HepG2 (cell line): Measurements from ENCODE around the gene TMEM214. TPM values are rescaled to one million over a fixed set of nuclear protein-coding genes. Genes with fewer than 3 reads are reported as not detected.

Experiments used
- ASH2L ChIP-seq: fragments of 300-600, 200-600 bp; sonication (generic); IDR thresholded peaks from 2 replicates; pipeline ENCODE4 v1.7.0; 2017; ENCODE audit warnings: low read depth, mild to moderate bottlenecking, moderate library complexity, mixed read lengths, low read length; ENCODE audit not compliant: insufficient read length
- PAF1 ChIP-seq: IDR thresholded peaks from 2 replicates; pipeline ENCODE4 v1.6.1; 2016; ENCODE audit warnings: missing genetic modification reagents, missing compliant biosample characterization
- RELA ChIP-seq: sonication (generic); formaldehyde crosslinking; IDR thresholded peaks from 2 replicates; pipeline ENCODE4 v1.4.0; 2020; ENCODE audit warnings: missing genetic modification reagents
- THRA ChIP-seq: sonication (generic); formaldehyde crosslinking; IDR thresholded peaks from 2 replicates; pipeline ENCODE4 v1.4.0; 2020; ENCODE audit warnings: missing genetic modification reagents, borderline replicate concordance
- ZNF275 ChIP-seq: sonication (generic); formaldehyde crosslinking; IDR thresholded peaks from 2 replicates; pipeline ENCODE4 v1.8.0; 2022; ENCODE audit warnings: missing genetic modification reagents, mild to moderate bottlenecking, inconsistent platforms, borderline replicate concordance
- ZNF432 ChIP-seq: sonication (generic); formaldehyde crosslinking; IDR thresholded peaks from 2 replicates; pipeline ENCODE4 v1.5.0; 2020; ENCODE audit warnings: missing genetic modification reagents, mild to moderate bottlenecking, borderline replicate concordance
- ZSCAN5A ChIP-seq: sonication (generic); formaldehyde crosslinking; IDR thresholded peaks from 2 replicates; pipeline ENCODE4 v1.8.0; 2022; ENCODE audit warnings: mild to moderate bottlenecking, missing genetic modification reagents, borderline replicate concordance
- polyA plus RNA-seq, 8 experiments: library from polyadenylated mRNA; depleted of rRNA in 3 of 8; stranded (reverse) in 7 of 8; unstranded in 1 of 8; fragments of >200 nt; fragmentation: Illumina TruSeq in 4 of 8; extraction: Trizol in 4 of 8; gene quantifications; 2 replicates each; pipeline versions ENCODE4 v1.2.1 to v1.2.3, GENCODE V29; 2011 to 2016; ENCODE audit warnings: low read depth in 4 of 8, missing spikeins in 1 of 8, mixed read lengths in 1 of 8; ENCODE audit not compliant: insufficient read depth in 1 of 8
- total RNA-seq, 5 experiments: library from RNA; depleted of rRNA; stranded (reverse); fragments of >200 nt; fragmentation: Illumina TruSeq; extraction: Trizol; gene quantifications; 2 replicates each; pipeline ENCODE4 v1.2.3, GENCODE V29; 2016; ENCODE audit warnings: low read depth in 1 of 5
- TF ChIP-seq, protein P1 (sequence below): sonication (generic); formaldehyde crosslinking; conservative IDR thresholded peaks from 2 replicates; pipeline ENCODE4 v1.4.0; 2020; ENCODE audit warnings: missing genetic modification reagents
- TF ChIP-seq, protein P2 (sequence below): sonication (generic); formaldehyde crosslinking; IDR thresholded peaks from 2 replicates; pipeline ENCODE4 v1.5.1; 2020; ENCODE audit warnings: mild to moderate bottlenecking, missing genetic modification reagents, borderline replicate concordance

TMEM214 gene
- total and polyA plus RNA-seq, 2 of the 13 experiments (the other 11 are each of a cell fraction or from before 2014, with no cell fraction given), result 58.3 to 132 TPM

DNA sequence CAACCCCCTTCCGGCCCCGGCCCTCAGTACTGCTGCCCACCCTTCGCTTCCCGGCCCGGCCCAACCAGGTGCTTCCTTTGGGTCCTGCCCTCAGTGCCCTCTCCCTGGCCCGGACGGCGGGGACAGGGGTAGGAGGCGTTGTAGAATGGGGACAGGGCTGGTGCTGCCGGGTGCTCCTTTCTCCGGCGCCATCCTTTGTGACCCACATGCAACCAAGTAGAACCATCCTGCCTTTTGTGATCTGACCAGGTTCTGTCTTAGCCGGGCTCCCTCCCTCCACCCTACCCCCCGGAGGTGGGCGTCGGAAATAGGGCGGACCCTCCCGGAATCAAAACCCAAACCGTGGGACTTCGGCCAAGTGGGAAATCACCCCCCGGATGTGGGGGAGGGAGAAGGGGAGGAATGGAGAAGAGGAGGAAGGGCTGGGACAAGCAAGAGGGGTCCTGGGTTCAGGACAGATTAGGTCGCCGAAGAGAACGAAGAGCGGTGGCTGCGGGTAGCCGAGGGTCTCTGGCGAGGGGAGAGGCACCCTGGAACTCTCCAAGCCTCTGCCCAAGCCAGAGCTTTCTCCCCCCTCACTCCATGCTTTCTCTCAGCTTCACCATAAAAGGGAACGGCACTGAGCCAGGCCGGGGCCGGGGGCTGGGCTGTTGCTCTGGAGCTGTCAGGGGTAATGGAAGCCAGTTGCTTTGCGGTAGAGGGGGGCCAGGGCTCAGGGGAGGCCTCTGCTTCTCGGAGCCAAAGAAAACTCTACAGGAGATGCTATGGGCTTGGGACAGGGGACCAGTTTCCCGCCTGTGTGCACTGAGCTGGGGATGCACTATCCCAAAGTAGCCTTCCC is 39.4 kb downstream of the TMEM214 start (continued):
- TF ChIP-seq ZNF275 (CRISPR knock-in tag), result 0 out of 2 replicates have a peak, but pooled peaks have one; percentile 57
- TF ChIP-seq RELA (CRISPR knock-in tag), result peak; percentile 87; the same call in 1 of the 2 replicates
- TF ChIP-seq PAF1 (CRISPR knock-in tag), result no peak
- TF ChIP-seq, protein P1, sequence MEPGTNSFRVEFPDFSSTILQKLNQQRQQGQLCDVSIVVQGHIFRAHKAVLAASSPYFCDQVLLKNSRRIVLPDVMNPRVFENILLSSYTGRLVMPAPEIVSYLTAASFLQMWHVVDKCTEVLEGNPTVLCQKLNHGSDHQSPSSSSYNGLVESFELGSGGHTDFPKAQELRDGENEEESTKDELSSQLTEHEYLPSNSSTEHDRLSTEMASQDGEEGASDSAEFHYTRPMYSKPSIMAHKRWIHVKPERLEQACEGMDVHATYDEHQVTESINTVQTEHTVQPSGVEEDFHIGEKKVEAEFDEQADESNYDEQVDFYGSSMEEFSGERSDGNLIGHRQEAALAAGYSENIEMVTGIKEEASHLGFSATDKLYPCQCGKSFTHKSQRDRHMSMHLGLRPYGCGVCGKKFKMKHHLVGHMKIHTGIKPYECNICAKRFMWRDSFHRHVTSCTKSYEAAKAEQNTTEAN, result 0 out of 2 replicates have a peak, but pooled peaks have one; percentile 16
- peak; percentile 58; the same call in 1 of the 2 replicates for TF ChIP-seq ZNF432 (CRISPR knock-in tag)
- no peak for TF ChIP-seq THRA (CRISPR knock-in tag)
- no peak for TF ChIP-seq ZSCAN5A (CRISPR knock-in tag)
- TF ChIP-seq, protein P2, sequence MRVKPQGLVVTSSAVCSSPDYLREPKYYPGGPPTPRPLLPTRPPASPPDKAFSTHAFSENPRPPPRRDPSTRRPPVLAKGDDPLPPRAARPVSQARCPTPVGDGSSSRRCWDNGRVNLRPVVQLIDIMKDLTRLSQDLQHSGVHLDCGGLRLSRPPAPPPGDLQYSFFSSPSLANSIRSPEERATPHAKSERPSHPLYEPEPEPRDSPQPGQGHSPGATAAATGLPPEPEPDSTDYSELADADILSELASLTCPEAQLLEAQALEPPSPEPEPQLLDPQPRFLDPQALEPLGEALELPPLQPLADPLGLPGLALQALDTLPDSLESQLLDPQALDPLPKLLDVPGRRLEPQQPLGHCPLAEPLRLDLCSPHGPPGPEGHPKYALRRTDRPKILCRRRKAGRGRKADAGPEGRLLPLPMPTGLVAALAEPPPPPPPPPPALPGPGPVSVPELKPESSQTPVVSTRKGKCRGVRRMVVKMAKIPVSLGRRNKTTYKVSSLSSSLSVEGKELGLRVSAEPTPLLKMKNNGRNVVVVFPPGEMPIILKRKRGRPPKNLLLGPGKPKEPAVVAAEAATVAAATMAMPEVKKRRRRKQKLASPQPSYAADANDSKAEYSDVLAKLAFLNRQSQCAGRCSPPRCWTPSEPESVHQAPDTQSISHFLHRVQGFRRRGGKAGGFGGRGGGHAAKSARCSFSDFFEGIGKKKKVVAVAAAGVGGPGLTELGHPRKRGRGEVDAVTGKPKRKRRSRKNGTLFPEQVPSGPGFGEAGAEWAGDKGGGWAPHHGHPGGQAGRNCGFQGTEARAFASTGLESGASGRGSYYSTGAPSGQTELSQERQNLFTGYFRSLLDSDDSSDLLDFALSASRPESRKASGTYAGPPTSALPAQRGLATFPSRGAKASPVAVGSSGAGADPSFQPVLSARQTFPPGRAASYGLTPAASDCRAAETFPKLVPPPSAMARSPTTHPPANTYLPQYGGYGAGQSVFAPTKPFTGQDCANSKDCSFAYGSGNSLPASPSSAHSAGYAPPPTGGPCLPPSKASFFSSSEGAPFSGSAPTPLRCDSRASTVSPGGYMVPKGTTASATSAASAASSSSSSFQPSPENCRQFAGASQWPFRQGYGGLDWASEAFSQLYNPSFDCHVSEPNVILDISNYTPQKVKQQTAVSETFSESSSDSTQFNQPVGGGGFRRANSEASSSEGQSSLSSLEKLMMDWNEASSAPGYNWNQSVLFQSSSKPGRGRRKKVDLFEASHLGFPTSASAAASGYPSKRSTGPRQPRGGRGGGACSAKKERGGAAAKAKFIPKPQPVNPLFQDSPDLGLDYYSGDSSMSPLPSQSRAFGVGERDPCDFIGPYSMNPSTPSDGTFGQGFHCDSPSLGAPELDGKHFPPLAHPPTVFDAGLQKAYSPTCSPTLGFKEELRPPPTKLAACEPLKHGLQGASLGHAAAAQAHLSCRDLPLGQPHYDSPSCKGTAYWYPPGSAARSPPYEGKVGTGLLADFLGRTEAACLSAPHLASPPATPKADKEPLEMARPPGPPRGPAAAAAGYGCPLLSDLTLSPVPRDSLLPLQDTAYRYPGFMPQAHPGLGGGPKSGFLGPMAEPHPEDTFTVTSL, result peak; percentile 15; the same call in 1 of the 2 replicates
- peak; percentile 5 for TF ChIP-seq ASH2L
